ENCODE measurements around the gene KRTAP10-11. TPM values are rescaled to one million over a fixed set of nuclear protein-coding genes. Genes with fewer than 3 reads are reported as not detected.
"Not testable (repeated sequence)": the region's sequence is repeated elsewhere in the genome, so short reads cannot be mapped to it uniquely, and the experiment has no call there.

The KRTAP10-11 gene
- total and polyA plus RNA-seq, 5 donors from 2014 or later = not detected

GRCh38 chr21:44602463-44602850 is 43.8 kb upstream of the KRTAP10-11 start:
- Histone ChIP-seq H3K27me3 (ENCODE audit: control insufficient read depth, insufficient read depth, low read length) (peaks cover 13% of the 10 kb centered on the region), H3K36me3 (ENCODE audit: control insufficient read depth, insufficient read depth, low read length) (no peaks in the 10 kb centered on the region), H3K4me1 (ENCODE audit: control insufficient read depth, insufficient read depth, low read length, poor library complexity, severe bottlenecking) (no peaks in the 10 kb centered on the region), H3K4me3 (ENCODE audit: low read depth, low read length) (no peak overlapping the region), H3K27ac (ENCODE audit: insufficient read depth, low read length, poor library complexity, severe bottlenecking) (no peak overlapping the region), H3K9me3 (ENCODE audit: control insufficient read depth in 2 of 2, low read length in 2 of 2) (peaks cover 3 to 8% of the 10 kb centered on the region in 2 experiments)
- H3K4me3 Mint-ChIP-seq = no peak overlapping the region
- peaks cover 0 to 12% (median 6%) of the 10 kb centered on the region in 7 donors for H3K9me3 Mint-ChIP-seq
- peaks cover 43% of the 10 kb centered on the region for H3K27me3 Mint-ChIP-seq
- peaks cover 0 to 5% (median 0%) of the 10 kb centered on the region in 4 donors for H3K4me1 Mint-ChIP-seq
- ATAC-seq (ENCODE audit: low read depth in 2 of 2) = no peak
- DNase-seq = no peak
- H3K27ac Mint-ChIP-seq = no peak overlapping the region
- peaks cover 3% of the 10 kb centered on the region for H3K36me3 Mint-ChIP-seq

- no peaks in the 10 kb centered on the region for H3K4me1 ChIP-seq (ENCODE audit: control insufficient read depth, insufficient read depth, low read length, poor library complexity, severe bottlenecking)
- H3K36me3 ChIP-seq (ENCODE audit: control insufficient read depth, insufficient read depth, low read length) = no peaks in the 10 kb centered on the region
- peaks cover 1 to 8% of the 10 kb centered on the region in 2 experiments for H3K9me3 ChIP-seq (ENCODE audit: control insufficient read depth in 2 of 2, low read length in 2 of 2)
- Mint-ChIP-seq H3K4me1 (peaks cover 0 to 5% (median 0%) of the 10 kb centered on the region in 4 donors), H3K9me3 (peaks cover 0 to 12% (median 6%) of the 10 kb centered on the region in 7 donors), H3K36me3 (peaks cover 3% of the 10 kb centered on the region), H3K27me3 (peaks cover 34% of the 10 kb centered on the region), H3K27ac (no peak overlapping the region), H3K4me3 (no peak overlapping the region)
- no peak overlapping the region for H3K4me3 ChIP-seq (ENCODE audit: low read depth, low read length)
- H3K27me3 ChIP-seq (ENCODE audit: control insufficient read depth, insufficient read depth, low read length) = peaks cover 15% of the 10 kb centered on the region
- ATAC-seq (ENCODE audit: low read depth in 2 of 2) = no peak
- no peak for DNase-seq
- no peak overlapping the region for H3K27ac ChIP-seq (ENCODE audit: insufficient read depth, low read length, poor library complexity, severe bottlenecking)
These were observed 42.9 kb upstream of the KRTAP10-11 start for GRCh38 chr21:44603109-44603875.

DNA sequence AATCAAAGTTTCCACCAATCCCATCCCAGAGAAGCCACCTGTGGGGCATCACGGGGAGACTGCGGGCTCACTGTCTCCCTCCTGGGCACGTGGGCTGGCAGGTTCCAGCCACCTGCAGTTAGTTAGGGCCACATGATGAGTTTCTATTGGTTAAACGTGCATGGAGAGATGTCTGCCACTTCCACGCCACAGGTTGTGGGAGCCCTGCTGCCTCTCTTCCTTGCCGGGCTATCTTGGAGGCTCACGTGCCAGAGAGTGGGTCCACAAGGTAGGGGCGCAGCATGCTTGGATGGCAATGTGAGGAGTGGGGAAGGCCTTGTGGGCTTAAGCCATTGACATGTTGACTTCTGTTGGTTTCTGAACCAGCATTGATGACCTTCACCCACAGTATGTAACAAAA is 42.3 kb upstream of the KRTAP10-11 start:
- no peak overlapping the region for H3K4me3 Mint-ChIP-seq
- H3K27me3 Mint-ChIP-seq = peaks cover 28% of the 10 kb centered on the region
- H3K4me1 ChIP-seq (ENCODE audit: control insufficient read depth, insufficient read depth, low read length, poor library complexity, severe bottlenecking) = no peaks in the 10 kb centered on the region
- H3K9me3 Mint-ChIP-seq = peaks cover 0 to 9% (median 2%) of the 10 kb centered on the region in 7 donors
- no peak overlapping the region for H3K27ac Mint-ChIP-seq
- ATAC-seq (ENCODE audit: low read depth in 2 of 2) (no peak), DNase-seq (no peak)
- H3K36me3 ChIP-seq (ENCODE audit: control insufficient read depth, insufficient read depth, low read length) = no peaks in the 10 kb centered on the region
- H3K4me3 ChIP-seq (ENCODE audit: low read depth, low read length) = no peak overlapping the region
- H3K4me1 Mint-ChIP-seq = peaks cover 0 to 5% (median 0%) of the 10 kb centered on the region in 4 donors
- peaks cover 3% of the 10 kb centered on the region for H3K36me3 Mint-ChIP-seq
- peaks cover under 1 to 5% of the 10 kb centered on the region in 2 experiments for H3K9me3 ChIP-seq (ENCODE audit: control insufficient read depth in 2 of 2, low read length in 2 of 2)
- H3K27me3 ChIP-seq (ENCODE audit: control insufficient read depth, insufficient read depth, low read length) = peaks cover 13% of the 10 kb centered on the region
- no peak overlapping the region for H3K27ac ChIP-seq (ENCODE audit: insufficient read depth, low read length, poor library complexity, severe bottlenecking)

GRCh38 chr21:44606495-44606894 is 39.7 kb upstream of the KRTAP10-11 start:
- H3K4me1 ChIP-seq (ENCODE audit: control insufficient read depth, insufficient read depth, low read length, poor library complexity, severe bottlenecking) = no peaks in the 10 kb centered on the region
- H3K9me3 ChIP-seq (ENCODE audit: control insufficient read depth in 2 of 2, low read length in 2 of 2) = peaks cover 12 to 25% of the 10 kb centered on the region in 2 experiments
- no peak overlapping the region for H3K27ac ChIP-seq (ENCODE audit: insufficient read depth, low read length, poor library complexity, severe bottlenecking)
- no peaks in the 10 kb centered on the region for H3K36me3 ChIP-seq (ENCODE audit: control insufficient read depth, insufficient read depth, low read length)
- Mint-ChIP-seq H3K27me3 (peaks cover 22% of the 10 kb centered on the region), H3K27ac (no peak overlapping the region), H3K4me3 (no peak overlapping the region), H3K9me3 (peaks cover 0 to 28% (median 11%) of the 10 kb centered on the region in 7 donors), H3K36me3 (peaks cover 8% of the 10 kb centered on the region), H3K4me1 (peaks cover 0 to 5% (median 0%) of the 10 kb centered on the region in 4 donors)
- ATAC-seq (ENCODE audit: low read depth in 2 of 2) = no peak
- H3K4me3 ChIP-seq (ENCODE audit: low read depth, low read length) = no peak overlapping the region
- no peak for DNase-seq
- H3K27me3 ChIP-seq (ENCODE audit: control insufficient read depth, insufficient read depth, low read length) = peaks cover 17% of the 10 kb centered on the region

DNA sequence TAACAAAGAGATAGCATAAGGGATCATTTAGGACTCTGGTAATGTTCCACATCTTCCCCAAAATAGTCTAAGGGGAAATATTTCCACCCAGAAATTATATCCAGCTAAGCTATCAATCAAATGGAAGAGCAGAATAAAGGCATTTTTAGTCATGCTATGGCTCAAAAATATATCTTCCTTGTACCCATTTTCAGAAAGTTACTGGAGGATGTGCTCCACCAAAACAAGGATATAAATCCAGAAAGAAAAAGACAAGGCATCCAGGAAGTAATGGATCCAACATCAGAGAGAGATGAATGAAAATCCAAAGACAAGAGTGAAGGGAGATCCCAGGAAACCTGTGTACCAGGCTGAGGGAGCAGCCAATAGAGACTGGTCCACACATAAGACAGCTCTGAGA is 37.0 kb upstream of the KRTAP10-11 start:
- Histone ChIP-seq H3K36me3 (ENCODE audit: control insufficient read depth, insufficient read depth, low read length) (no peaks in the 10 kb centered on the region), H3K9me3 (ENCODE audit: control insufficient read depth in 2 of 2, low read length in 2 of 2) (peaks cover 14 to 29% of the 10 kb centered on the region in 2 experiments), H3K27me3 (ENCODE audit: control insufficient read depth, insufficient read depth, low read length) (peaks cover 11% of the 10 kb centered on the region), H3K27ac (ENCODE audit: insufficient read depth, low read length, poor library complexity, severe bottlenecking) (no peak overlapping the region), H3K4me1 (ENCODE audit: control insufficient read depth, insufficient read depth, low read length, poor library complexity, severe bottlenecking) (no peaks in the 10 kb centered on the region), H3K4me3 (ENCODE audit: low read depth, low read length) (no peak overlapping the region)
- H3K27me3 Mint-ChIP-seq = peaks cover 15% of the 10 kb centered on the region
- ATAC-seq (ENCODE audit: low read depth in 2 of 2) (no peak), DNase-seq (no peak)
- no peak overlapping the region for H3K4me3 Mint-ChIP-seq
- peaks cover 0 to 5% (median 1%) of the 10 kb centered on the region in 4 donors for H3K4me1 Mint-ChIP-seq
- no peak overlapping the region for H3K27ac Mint-ChIP-seq
- peaks cover 0 to 31% (median 11%) of the 10 kb centered on the region in 7 donors for H3K9me3 Mint-ChIP-seq
- H3K36me3 Mint-ChIP-seq = peaks cover 8% of the 10 kb centered on the region

DNA sequence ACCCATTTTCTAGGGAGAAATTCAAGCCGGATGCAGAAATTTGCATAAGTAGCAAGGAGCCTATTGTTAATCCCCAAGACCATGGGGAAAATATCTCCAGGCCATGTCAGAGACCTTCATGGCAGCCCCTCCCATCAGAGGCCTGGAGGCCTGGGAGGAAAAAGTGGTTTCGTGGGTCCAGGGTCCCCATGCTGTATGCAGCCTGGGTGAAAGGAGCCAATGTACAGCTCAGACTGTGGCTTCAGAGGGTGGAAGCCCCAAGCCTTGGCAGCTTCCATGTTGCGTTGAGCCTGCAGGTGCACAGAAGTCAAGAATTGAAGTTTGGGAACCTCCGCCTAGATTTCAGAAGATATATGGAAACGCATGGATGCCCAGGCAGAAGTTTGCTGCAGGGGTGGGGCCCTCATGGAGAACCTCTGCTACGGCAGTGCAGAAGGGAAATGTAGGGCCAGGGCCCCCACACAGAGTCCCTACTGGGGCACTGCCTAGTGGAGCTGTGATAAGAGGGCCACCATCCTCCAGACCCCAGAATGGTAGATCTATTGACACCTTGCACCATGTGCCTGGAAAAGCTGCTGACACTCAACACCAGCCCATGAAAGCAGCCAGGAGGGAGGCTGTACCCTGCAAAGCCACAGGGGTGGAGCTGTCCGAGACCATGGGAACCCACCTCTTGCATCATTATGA is 35.9 kb upstream of the KRTAP10-11 start:
- H3K36me3 Mint-ChIP-seq; H3K36me3 ChIP-seq (ENCODE audit: control insufficient read depth, insufficient read depth, low read length); ATAC-seq (ENCODE audit: low read depth in 2 of 2); H3K4me1 Mint-ChIP-seq; DNase-seq; H3K27ac ChIP-seq (ENCODE audit: insufficient read depth, low read length, poor library complexity, severe bottlenecking); H3K4me3 ChIP-seq (ENCODE audit: low read depth, low read length); H3K27me3 Mint-ChIP-seq; H3K27ac Mint-ChIP-seq; H3K4me1 ChIP-seq (ENCODE audit: control insufficient read depth, insufficient read depth, low read length, poor library complexity, severe bottlenecking); H3K4me3 Mint-ChIP-seq: not testable (repeated sequence)
- H3K27me3 ChIP-seq (ENCODE audit: control insufficient read depth, insufficient read depth, low read length) = peaks cover 10% of the 10 kb centered on the region
- H3K9me3 Mint-ChIP-seq = peaks cover 0 to 31% (median 11%) of the 10 kb centered on the region in 7 donors
- H3K9me3 ChIP-seq (ENCODE audit: control insufficient read depth in 2 of 2, low read length in 2 of 2) = peaks cover 14 to 29% of the 10 kb centered on the region in 2 experiments

DNA sequence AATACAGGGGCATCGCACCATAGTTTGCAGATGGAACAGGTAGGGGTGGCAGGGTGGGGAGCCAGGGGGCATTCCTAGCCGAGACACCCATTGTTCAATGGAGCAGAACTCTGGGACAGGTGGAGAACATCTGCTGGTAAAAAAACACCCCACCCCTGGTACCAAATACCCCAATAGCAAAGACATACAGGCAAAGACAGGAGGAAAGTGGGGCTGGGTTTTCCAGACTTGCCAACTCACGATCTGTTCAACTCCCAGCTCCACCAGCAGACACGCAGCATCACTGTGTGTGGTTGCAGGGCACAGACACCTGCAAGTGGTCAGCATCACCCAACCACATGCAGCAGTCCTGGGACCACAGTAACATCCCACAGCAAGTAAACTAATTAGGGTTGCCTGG is 34.7 kb upstream of the KRTAP10-11 start:
- H3K9me3 ChIP-seq (ENCODE audit: control insufficient read depth in 2 of 2, low read length in 2 of 2) = peaks cover 14 to 29% of the 10 kb centered on the region in 2 experiments
- H3K4me3 ChIP-seq (ENCODE audit: low read depth, low read length) = no peak overlapping the region
- H3K4me1 ChIP-seq (ENCODE audit: control insufficient read depth, insufficient read depth, low read length, poor library complexity, severe bottlenecking) = peaks cover 3% of the 10 kb centered on the region
- Mint-ChIP-seq H3K9me3 (peaks cover 0 to 27% (median 8%) of the 10 kb centered on the region in 7 donors), H3K27ac (no peak overlapping the region), H3K4me3 (no peak overlapping the region), H3K27me3 (peaks cover 3% of the 10 kb centered on the region), H3K4me1 (peaks cover 0 to 16% (median 0%) of the 10 kb centered on the region in 4 donors), H3K36me3 (peaks cover 4% of the 10 kb centered on the region)
- H3K27ac ChIP-seq (ENCODE audit: insufficient read depth, low read length, poor library complexity, severe bottlenecking) = no peak overlapping the region
- no peak for DNase-seq
- H3K36me3 ChIP-seq (ENCODE audit: control insufficient read depth, insufficient read depth, low read length) = no peaks in the 10 kb centered on the region
- no peak for ATAC-seq (ENCODE audit: low read depth in 2 of 2)
- H3K27me3 ChIP-seq (ENCODE audit: control insufficient read depth, insufficient read depth, low read length) = peaks cover 9% of the 10 kb centered on the region
